GM12878 (cell line): Measurements from ENCODE around the gene TEKT2. TPM values are rescaled to one million over a fixed set of nuclear protein-coding genes. Genes with fewer than 3 reads are reported as not detected.

Experiments
- ATAC-seq: fragments of 200-7000 bp; cut with Tn5 transposase; 3 replicates; pipeline ENCODE4 v1.9.1; 2020; ENCODE audit warnings: mild to moderate bottlenecking, moderate library complexity
- BruUV-seq: library from RNA; stranded (reverse); fragments of 400-500 nt; replicated peaks from 2 replicates; lab custom pipeline; 2021; lab: Mats Ljungman, UMichigan
- CTCF ChIA-PET: fragments of 300-600 bp; sonication (Branson Sonifier 250); formaldehyde crosslinking; extraction: SDS; loops from one replicate; lab custom pipeline; 2021; ENCODE audit warnings: inconsistent platforms; lab: Yijun Ruan, JAX
- POLR2A ChIA-PET: fragments of 350-600 bp; formaldehyde crosslinking; extraction: SDS; loops from one replicate; lab custom pipeline; 2021; ENCODE audit warnings: inconsistent platforms; lab: Charles Lee
- RAD21 ChIA-PET: fragments of 300-600 bp; sonication (Branson Sonifier 250); formaldehyde crosslinking; loops from one replicate; lab custom pipeline; 2023; ENCODE audit warnings: antibody characterized with exemption; ENCODE audit not compliant: unreplicated experiment; lab: Charles Lee
- SMC1A ChIA-PET: fragments of 300-600 bp; sonication (Branson Sonifier 250); formaldehyde crosslinking; loops from one replicate; lab custom pipeline; 2023; ENCODE audit not compliant: unreplicated experiment, uncharacterized antibody; lab: Charles Lee
- DNase-seq: peaks from one replicate; pipeline ENCODE4 v3.0.0-alpha.2; 2011; ENCODE audit warnings: low read depth, low spot score
- FAIRE-seq: peaks from 3 replicates; lab custom pipeline; 2011; peaks lifted over from hg19 to GRCh38; lab: Jason Lieb, UNC
- H2AFZ ChIP-seq: 2 replicates; pipeline ENCODE4 v1.6.0; 2011; ENCODE audit warnings: low read depth, low read length, control low read depth; ENCODE audit not compliant: control insufficient read depth
- H3K27ac ChIP-seq: 2 replicates; pipeline ENCODE4 v1.5.1; 2011; ENCODE audit warnings: control low read depth; ENCODE audit not compliant: control insufficient read depth, insufficient read depth
- H3K27me3 ChIP-seq, 2 experiments: replicated peaks in 1 of 2; 2 replicates each; pipeline versions ENCODE4 v1.6.0 to v1.6.1; 2011; ENCODE audit warnings: low read length in 1 of 2; ENCODE audit not compliant: control insufficient read depth in 2 of 2, insufficient read depth in 2 of 2
- H3K36me3 ChIP-seq, 2 experiments: 2 replicates each; pipeline ENCODE4 v1.5.1; 2011; ENCODE audit warnings: low read length in 1 of 2; ENCODE audit not compliant: control insufficient read depth in 2 of 2, insufficient read depth in 2 of 2
- H3K4me1 ChIP-seq: 2 replicates; pipeline ENCODE4 v1.6.1; 2011; ENCODE audit warnings: mild to moderate bottlenecking, low read length, moderate library complexity, mixed read lengths; ENCODE audit not compliant: control insufficient read depth, insufficient read depth
- H3K4me2 ChIP-seq: 2 replicates; pipeline ENCODE4 v1.6.0; 2011; ENCODE audit warnings: control low read depth; ENCODE audit not compliant: control insufficient read depth, insufficient read depth
- H3K4me3 ChIP-seq: fragments of 200-600 bp; sonication (generic); 2 replicates; pipeline ENCODE4 v1.5.1; 2016
- H3K79me2 ChIP-seq: 2 replicates; pipeline ENCODE4 v1.6.0; 2011; ENCODE audit warnings: low read length; ENCODE audit not compliant: control insufficient read depth, insufficient read depth
- H3K9ac ChIP-seq: 2 replicates; pipeline ENCODE4 v1.8.0; 2011; ENCODE audit warnings: low read length, control low read depth, mixed read lengths; ENCODE audit not compliant: control insufficient read depth, insufficient read depth
- H3K9me3 ChIP-seq: replicated peaks from 3 replicates; pipeline ENCODE4 v1.5.1; 2011; ENCODE audit warnings: mild to moderate bottlenecking, low read length; ENCODE audit not compliant: control insufficient read depth, insufficient read depth
- H4K20me1 ChIP-seq: 2 replicates; pipeline ENCODE4 v1.6.0; 2011; ENCODE audit not compliant: control insufficient read depth, insufficient read depth
- ATF7 ChIP-seq: fragments of 450-650 bp; IDR thresholded peaks from 2 replicates; pipeline ENCODE4 v1.6.1; 2016; ENCODE audit warnings: low read depth, mild to moderate bottlenecking
- BMI1 ChIP-seq: fragments of 450-650 bp; IDR thresholded peaks from 2 replicates; pipeline ENCODE4 v1.6.1; 2016; ENCODE audit warnings: mild to moderate bottlenecking, moderate library complexity, borderline replicate concordance
- CHD1 ChIP-seq: IDR thresholded peaks from 2 replicates; pipeline ENCODE4 v1.6.1; 2012; ENCODE audit warnings: low read depth, low read length, improper control_type of control experiment
- CREB1 ChIP-seq: IDR thresholded peaks from 2 replicates; pipeline ENCODE4 v1.6.1; 2012; ENCODE audit warnings: low read depth, mild to moderate bottlenecking, inconsistent platforms
- FOXM1 ChIP-seq: IDR thresholded peaks from 2 replicates; pipeline ENCODE4 v1.6.1; 2012; ENCODE audit warnings: low read depth, mild to moderate bottlenecking, inconsistent platforms, low read length, moderate library complexity
- KAT2A ChIP-seq: conservative IDR thresholded peaks from 2 replicates; pipeline ENCODE4 v1.6.1; 2011; ENCODE audit warnings: low read depth, low read length; ENCODE audit not compliant: control insufficient read depth
- MXI1 ChIP-seq: fragments of 150-350 bp; IDR thresholded peaks from 2 replicates; pipeline ENCODE4 v1.6.1; 2011; ENCODE audit warnings: low read depth, mild to moderate bottlenecking, inconsistent platforms, low read length, improper control_type of control experiment
- NFYA ChIP-seq: IDR thresholded peaks from 2 replicates; pipeline ENCODE4 v1.6.1; 2011; ENCODE audit warnings: low read depth, mild to moderate bottlenecking, low read length, improper control_type of control experiment, borderline replicate concordance
- RAD51 ChIP-seq: fragments of 450-650 bp; IDR thresholded peaks from 2 replicates; pipeline ENCODE4 v1.6.1; 2016; ENCODE audit warnings: moderate library complexity, mild to moderate bottlenecking, inconsistent platforms
- RCOR1 ChIP-seq: conservative IDR thresholded peaks from 2 replicates; pipeline ENCODE4 v1.6.1; 2012; ENCODE audit warnings: low read depth, low read length, improper control_type of control experiment
- RELA ChIP-seq: fragments of 450-650 bp; IDR thresholded peaks from 2 replicates; pipeline ENCODE4 v1.8.0; 2014; ENCODE audit warnings: borderline replicate concordance; ENCODE audit not compliant: partially characterized antibody
- RUNX3 ChIP-seq: IDR thresholded peaks from 2 replicates; pipeline ENCODE4 v1.6.1; 2012; ENCODE audit warnings: low read length, inconsistent platforms
- SREBF1 ChIP-seq: IDR thresholded peaks from 2 replicates; pipeline ENCODE4 v1.6.1; 2012; ENCODE audit warnings: mild to moderate bottlenecking, low read length
- SUZ12 ChIP-seq: fragments of 200-600 bp; sonication (generic); IDR thresholded peaks from one replicate; pipeline ENCODE4 v1.6.1; 2018; ENCODE audit warnings: antibody characterized with exemption, mild to moderate bottlenecking; ENCODE audit not compliant: unreplicated experiment
- ZNF207 ChIP-seq: fragments of 450-650 bp; IDR thresholded peaks from 2 replicates; pipeline ENCODE4 v1.6.1; 2014; ENCODE audit warnings: antibody characterized with exemption, mild to moderate bottlenecking, borderline replicate concordance
- WGBS: methylation state at CpG from one replicate; pipeline ENCODE4 v1.1.6; 2016; ENCODE audit warnings: low lambda C conversion rate; ENCODE audit not compliant: insufficient replicate concordance, insufficient coverage; ENCODE audit errors: missing lambda C conversion rate; 5-methylcytosine and 5-hydroxymethylcytosine counted together
- in situ Hi-C: fragments of 300-500 bp; cut with MboI; formaldehyde crosslinking; loops from 9 replicates; pipeline ENCODE4 v1.14.3; 2018; ENCODE audit warnings: mixed read lengths
- intact Hi-C: fragments of 100-400 bp; cut with micrococcal nuclease; formaldehyde crosslinking; loops from one replicate; pipeline ENCODE4 v1.14.2; 2022; ENCODE audit not compliant: unreplicated experiment
- polyA plus RNA-seq, 11 experiments: library from polyadenylated mRNA; depleted of rRNA in 4 of 11; unstranded in 6 of 11; stranded (reverse) in 5 of 11; fragments of >200 nt; fragmentation: Nextera tagmentation in 4 of 11; fragmentation: Illumina TruSeq in 1 of 11; extraction: Ambion mirVana in 4 of 11; extraction: Trizol in 1 of 11; gene quantifications; 1 replicate in 1 of 11; 2 replicates in 10 of 11; pipeline versions ENCODE4 v1.2.1 to v1.2.3, GENCODE V29; 2011 to 2016; ENCODE audit warnings: inconsistent platforms in 2 of 11, missing spikeins in 2 of 11, low read depth in 1 of 11
- total RNA-seq, 4 experiments: library from RNA; depleted of rRNA in 3 of 4; stranded (reverse); fragments of >200 nt in 3 of 4; fragmentation: Illumina TruSeq in 1 of 4; extraction: Trizol in 1 of 4; gene quantifications; 2 replicates each; pipeline versions ENCODE4 v1.2.1 to v1.2.3, GENCODE V29; 2013 to 2021
- TF ChIP-seq, protein P1 (sequence below): fragments of 450-650 bp; IDR thresholded peaks from 2 replicates; pipeline ENCODE4 v1.6.1; 2017; ENCODE audit warnings: mild to moderate bottlenecking
- TF ChIP-seq, protein P2 (sequence below): fragments of 150-350 bp; IDR thresholded peaks from 2 replicates; pipeline ENCODE4 v1.6.1; 2014; ENCODE audit warnings: mild to moderate bottlenecking, low read depth, low read length
- TF ChIP-seq, protein P3 (sequence below): IDR thresholded peaks from 2 replicates; pipeline ENCODE4 v1.6.1; 2011; ENCODE audit warnings: low read depth, mild to moderate bottlenecking, low read length, moderate library complexity, borderline replicate concordance; ENCODE audit errors: extremely low read depth
- TF ChIP-seq, protein P4 (sequence below): IDR thresholded peaks from 2 replicates; pipeline ENCODE4 v1.6.1; 2012; ENCODE audit warnings: low read length, inconsistent platforms

Gene TEKT2
- total and polyA plus RNA-seq, 10 of the 15 experiments (the other 5 are each of a cell fraction or from before 2014, with no cell fraction given), result 0.07 to 0.13 TPM; not detected in 8

DNA sequence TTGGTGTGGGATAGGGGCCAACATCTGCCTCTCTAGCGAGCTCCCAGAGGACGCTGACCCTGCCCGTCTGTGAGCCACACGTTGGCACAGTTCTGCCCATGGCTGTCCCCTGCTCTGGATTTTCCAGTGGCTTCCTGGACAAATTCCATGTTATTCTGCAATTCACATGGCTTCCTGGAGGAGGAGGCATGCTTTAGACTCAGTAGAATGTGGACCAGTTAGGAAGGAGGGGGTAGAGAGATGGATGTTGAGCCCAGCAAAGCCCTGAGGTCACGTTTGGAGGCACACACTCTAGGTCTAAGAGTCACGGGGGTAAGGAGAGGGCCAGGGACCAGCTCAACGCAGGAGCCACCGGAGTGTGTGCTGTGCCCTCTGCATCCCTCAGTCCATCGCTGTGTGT is 28.9 kb downstream of the TEKT2 start (continued):
- TF ChIP-seq SUZ12 (no peak), MXI1 (no peak), RCOR1 (no peak), RELA (no peak), ZNF207 (no peak), NFYA (no peak)
- TF ChIP-seq, protein P1, sequence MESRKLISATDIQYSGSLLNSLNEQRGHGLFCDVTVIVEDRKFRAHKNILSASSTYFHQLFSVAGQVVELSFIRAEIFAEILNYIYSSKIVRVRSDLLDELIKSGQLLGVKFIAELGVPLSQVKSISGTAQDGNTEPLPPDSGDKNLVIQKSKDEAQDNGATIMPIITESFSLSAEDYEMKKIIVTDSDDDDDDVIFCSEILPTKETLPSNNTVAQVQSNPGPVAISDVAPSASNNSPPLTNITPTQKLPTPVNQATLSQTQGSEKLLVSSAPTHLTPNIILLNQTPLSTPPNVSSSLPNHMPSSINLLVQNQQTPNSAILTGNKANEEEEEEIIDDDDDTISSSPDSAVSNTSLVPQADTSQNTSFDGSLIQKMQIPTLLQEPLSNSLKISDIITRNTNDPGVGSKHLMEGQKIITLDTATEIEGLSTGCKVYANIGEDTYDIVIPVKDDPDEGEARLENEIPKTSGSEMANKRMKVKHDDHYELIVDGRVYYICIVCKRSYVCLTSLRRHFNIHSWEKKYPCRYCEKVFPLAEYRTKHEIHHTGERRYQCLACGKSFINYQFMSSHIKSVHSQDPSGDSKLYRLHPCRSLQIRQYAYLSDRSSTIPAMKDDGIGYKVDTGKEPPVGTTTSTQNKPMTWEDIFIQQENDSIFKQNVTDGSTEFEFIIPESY, result no peak
- TF ChIP-seq, all 136 proteins: peak for 0

DNA sequence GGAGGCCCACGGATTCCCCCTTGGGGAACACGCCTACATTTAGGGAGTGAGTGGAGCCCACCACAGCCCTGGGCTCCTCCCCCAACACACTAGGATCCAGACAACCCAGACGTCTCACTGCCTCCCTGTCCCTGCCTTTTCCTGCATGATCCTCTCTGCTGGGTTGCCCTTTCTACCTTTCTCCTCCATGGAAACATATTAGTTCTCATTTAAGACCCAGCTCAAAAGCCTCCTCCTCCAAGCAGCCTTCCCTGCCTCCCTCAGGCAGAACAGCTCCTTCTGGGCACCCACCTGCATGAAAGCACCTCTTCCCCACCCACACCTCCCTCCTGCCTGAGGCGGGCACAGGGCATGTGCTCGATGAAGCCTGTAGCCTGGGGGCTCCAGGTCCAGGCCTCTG is 30.5 kb downstream of the TEKT2 start:
- no TSS peak for BruUV-seq
- in situ Hi-C loops (no loop called here), intact Hi-C loops (no loop called here)
- no peak overlapping the region for H3K4me3 ChIP-seq
- ATAC-seq, result no peak
- no peaks in the 10 kb centered on the region; a peak in 1 of 4 replicates for H3K27me3 ChIP-seq
- ChIA-PET SMC1A (interaction anchor here (1.1 kb wide), 1 partner anchor 99 kb away, joined by 3 read pairs; no protein-coding TSS in a partner anchor), RAD21 (interaction anchor here (0.6 to 1.7 kb wide), 2 partner anchors 21 to 340 kb away, joined by 4 to 7 read pairs; no protein-coding TSS in a partner anchor), CTCF (interaction anchor here (0.7 to 1.6 kb wide), 2 partner anchors 20 to 171 kb away, joined by 3 to 7 read pairs; no protein-coding TSS in a partner anchor), POLR2A (interaction anchor here (0.7 kb wide), 1 partner anchor 451 kb away, joined by 4 read pairs; no protein-coding TSS in a partner anchor)
- no peaks in the 10 kb centered on the region for H3K79me2 ChIP-seq
- DNase-seq, result no peak
- TF ChIP-seq ATF7 (no peak), SREBF1 (no peak), BMI1 (no peak), CREB1 (no peak), FOXM1 (no peak), RUNX3 (no peak), RAD51 (no peak), NFYA (no peak), CHD1 (no peak), KAT2A (no peak)
- TF ChIP-seq, protein P2, sequence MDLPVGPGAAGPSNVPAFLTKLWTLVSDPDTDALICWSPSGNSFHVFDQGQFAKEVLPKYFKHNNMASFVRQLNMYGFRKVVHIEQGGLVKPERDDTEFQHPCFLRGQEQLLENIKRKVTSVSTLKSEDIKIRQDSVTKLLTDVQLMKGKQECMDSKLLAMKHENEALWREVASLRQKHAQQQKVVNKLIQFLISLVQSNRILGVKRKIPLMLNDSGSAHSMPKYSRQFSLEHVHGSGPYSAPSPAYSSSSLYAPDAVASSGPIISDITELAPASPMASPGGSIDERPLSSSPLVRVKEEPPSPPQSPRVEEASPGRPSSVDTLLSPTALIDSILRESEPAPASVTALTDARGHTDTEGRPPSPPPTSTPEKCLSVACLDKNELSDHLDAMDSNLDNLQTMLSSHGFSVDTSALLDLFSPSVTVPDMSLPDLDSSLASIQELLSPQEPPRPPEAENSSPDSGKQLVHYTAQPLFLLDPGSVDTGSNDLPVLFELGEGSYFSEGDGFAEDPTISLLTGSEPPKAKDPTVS, result no peak
- TF ChIP-seq, protein P3, sequence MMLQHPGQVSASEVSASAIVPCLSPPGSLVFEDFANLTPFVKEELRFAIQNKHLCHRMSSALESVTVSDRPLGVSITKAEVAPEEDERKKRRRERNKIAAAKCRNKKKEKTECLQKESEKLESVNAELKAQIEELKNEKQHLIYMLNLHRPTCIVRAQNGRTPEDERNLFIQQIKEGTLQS, result no peak
- TF ChIP-seq, protein P4, sequence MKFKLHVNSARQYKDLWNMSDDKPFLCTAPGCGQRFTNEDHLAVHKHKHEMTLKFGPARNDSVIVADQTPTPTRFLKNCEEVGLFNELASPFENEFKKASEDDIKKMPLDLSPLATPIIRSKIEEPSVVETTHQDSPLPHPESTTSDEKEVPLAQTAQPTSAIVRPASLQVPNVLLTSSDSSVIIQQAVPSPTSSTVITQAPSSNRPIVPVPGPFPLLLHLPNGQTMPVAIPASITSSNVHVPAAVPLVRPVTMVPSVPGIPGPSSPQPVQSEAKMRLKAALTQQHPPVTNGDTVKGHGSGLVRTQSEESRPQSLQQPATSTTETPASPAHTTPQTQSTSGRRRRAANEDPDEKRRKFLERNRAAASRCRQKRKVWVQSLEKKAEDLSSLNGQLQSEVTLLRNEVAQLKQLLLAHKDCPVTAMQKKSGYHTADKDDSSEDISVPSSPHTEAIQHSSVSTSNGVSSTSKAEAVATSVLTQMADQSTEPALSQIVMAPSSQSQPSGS, result no peak
- H3K9ac ChIP-seq, result no peak overlapping the region
- no peak for FAIRE-seq
- 18% methylated on average over 5 of the region's 5 CpGs for WGBS
- H3K4me1 ChIP-seq, result no peaks in the 10 kb centered on the region
- H4K20me1 ChIP-seq, result no peaks in the 10 kb centered on the region
- H3K9me3 ChIP-seq, result no peaks in the 10 kb centered on the region
- no peak overlapping the region for H2AFZ ChIP-seq
- H3K4me2 ChIP-seq, result no peak overlapping the region
- no peak overlapping the region for H3K27ac ChIP-seq
- no peaks in the 10 kb centered on the region for H3K36me3 ChIP-seq
